ENCODE data around the gene TBX6. TPM values are rescaled to one million over a fixed set of nuclear protein-coding genes. Genes with fewer than 3 reads are reported as not detected.
"Not testable (repeated sequence)": the region's sequence is repeated elsewhere in the genome, so short reads cannot be mapped to it uniquely, and the experiment has no call there.

The TBX6 gene
- total RNA-seq, 1 donor from 2014 or later = 0.75 TPM

DNA sequence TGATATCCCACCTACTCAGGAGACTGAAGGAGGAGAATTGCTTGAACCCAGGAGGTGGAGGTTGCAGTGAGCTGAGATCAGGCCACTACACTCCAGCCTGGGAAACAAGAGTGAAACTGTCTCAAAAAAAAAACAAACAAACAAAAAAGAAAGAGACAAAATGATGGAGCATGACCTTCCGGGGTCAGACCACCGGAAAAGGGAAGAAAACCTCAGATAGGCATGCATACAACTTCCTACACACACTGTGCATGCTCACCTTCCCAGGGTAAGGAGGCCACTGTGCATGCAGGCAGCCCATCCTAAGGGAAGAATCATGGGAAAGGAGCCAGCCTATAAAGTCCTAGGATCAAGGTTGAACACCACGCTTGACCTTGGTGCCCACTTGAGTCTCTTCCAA lies 40.9 kb upstream of the TBX6 start:
- intact Hi-C loops (cut with DNase I) = no loop called here
- no peaks in the 10 kb centered on the region for H3K4me1 ChIP-seq
- H3K9me3 ChIP-seq = no peaks in the 10 kb centered on the region
- H3K36me3 ChIP-seq = no peaks in the 10 kb centered on the region
- no peak overlapping the region for H3K27ac ChIP-seq
- DNase-seq (ENCODE audit: low spot score in 2 of 2) = no peak
- no peak overlapping the region for H3K4me3 ChIP-seq
- TF ChIP-seq, protein P1, sequence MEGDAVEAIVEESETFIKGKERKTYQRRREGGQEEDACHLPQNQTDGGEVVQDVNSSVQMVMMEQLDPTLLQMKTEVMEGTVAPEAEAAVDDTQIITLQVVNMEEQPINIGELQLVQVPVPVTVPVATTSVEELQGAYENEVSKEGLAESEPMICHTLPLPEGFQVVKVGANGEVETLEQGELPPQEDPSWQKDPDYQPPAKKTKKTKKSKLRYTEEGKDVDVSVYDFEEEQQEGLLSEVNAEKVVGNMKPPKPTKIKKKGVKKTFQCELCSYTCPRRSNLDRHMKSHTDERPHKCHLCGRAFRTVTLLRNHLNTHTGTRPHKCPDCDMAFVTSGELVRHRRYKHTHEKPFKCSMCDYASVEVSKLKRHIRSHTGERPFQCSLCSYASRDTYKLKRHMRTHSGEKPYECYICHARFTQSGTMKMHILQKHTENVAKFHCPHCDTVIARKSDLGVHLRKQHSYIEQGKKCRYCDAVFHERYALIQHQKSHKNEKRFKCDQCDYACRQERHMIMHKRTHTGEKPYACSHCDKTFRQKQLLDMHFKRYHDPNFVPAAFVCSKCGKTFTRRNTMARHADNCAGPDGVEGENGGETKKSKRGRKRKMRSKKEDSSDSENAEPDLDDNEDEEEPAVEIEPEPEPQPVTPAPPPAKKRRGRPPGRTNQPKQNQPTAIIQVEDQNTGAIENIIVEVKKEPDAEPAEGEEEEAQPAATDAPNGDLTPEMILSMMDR (IDR thresholded peaks at IDR 0.05) = no peak
- H3K27me3 ChIP-seq = no peaks in the 10 kb centered on the region

DNA sequence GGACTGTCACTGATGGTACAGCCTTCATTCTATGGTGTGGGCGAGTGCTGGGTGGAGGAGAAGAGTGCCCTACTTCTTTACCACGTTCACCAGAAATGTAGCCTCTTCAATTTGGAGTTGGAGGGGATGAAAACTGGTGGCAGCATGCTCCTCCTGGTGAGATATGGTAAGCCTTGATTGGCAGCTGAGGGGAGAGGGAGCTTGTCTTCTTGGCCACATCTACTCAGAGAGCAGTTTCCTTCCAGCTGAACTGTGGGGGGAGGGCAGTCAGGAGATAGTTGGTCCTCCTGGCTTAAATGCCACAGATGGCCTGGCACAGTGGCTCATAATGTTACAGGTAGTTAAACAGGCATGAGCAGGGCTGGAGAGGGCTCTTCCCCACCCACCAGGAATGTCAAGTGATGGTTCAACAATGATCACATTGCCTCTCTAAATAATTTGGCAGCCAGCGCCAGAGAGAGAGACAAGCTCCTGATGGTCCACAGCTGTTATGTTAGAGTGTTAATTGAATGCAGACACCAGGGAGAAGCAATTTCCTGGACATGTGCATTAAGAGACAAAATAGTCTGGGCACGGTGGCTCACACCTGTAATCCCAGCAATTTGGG lies 40.2 kb upstream of the TBX6 start:
- intact Hi-C loops (cut with DNase I) = no loop called here
- Histone ChIP-seq H3K27me3 (no peaks in the 10 kb centered on the region), H3K4me3 (no peak overlapping the region), H3K9me3 (no peaks in the 10 kb centered on the region), H3K27ac (no peak overlapping the region), H3K4me1 (no peaks in the 10 kb centered on the region), H3K36me3 (no peaks in the 10 kb centered on the region)
- TF ChIP-seq, protein P1 (IDR thresholded peaks at IDR 0.05) = no peak
- no peak for DNase-seq (ENCODE audit: low spot score in 2 of 2)

DNA sequence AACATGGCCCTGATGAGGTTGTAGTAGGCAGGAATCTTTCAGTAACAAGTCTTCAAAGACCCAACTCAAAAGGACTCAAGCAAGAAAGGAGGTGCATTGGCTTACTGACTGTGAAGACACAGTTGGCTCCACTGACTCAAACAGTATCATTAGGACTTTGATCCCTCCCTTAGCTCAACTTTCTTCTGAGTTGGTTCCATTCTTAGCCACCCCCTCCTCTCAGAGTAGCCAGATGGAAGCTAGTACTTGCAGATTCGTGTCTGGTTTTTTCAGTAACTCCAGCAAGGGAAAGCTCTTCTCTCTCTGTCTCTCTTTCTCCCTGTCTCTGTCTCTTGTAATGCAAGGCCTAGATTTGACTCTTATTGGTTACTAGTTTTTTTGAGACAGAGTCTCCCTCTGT lies 36.3 kb upstream of the TBX6 start:
- TF ChIP-seq, protein P1 (IDR thresholded peaks at IDR 0.05) = no peak
- H3K27ac ChIP-seq = no peak overlapping the region
- no peaks in the 10 kb centered on the region for H3K36me3 ChIP-seq
- H3K27me3 ChIP-seq = no peaks in the 10 kb centered on the region
- H3K4me3 ChIP-seq = no peak overlapping the region
- peaks cover 0 to 6% of the 10 kb centered on the region in 2 donors for H3K4me1 ChIP-seq
- no peak for DNase-seq (ENCODE audit: low spot score in 2 of 2)
- H3K9me3 ChIP-seq = no peaks in the 10 kb centered on the region
- intact Hi-C loops (cut with DNase I) = no loop called here

DNA sequence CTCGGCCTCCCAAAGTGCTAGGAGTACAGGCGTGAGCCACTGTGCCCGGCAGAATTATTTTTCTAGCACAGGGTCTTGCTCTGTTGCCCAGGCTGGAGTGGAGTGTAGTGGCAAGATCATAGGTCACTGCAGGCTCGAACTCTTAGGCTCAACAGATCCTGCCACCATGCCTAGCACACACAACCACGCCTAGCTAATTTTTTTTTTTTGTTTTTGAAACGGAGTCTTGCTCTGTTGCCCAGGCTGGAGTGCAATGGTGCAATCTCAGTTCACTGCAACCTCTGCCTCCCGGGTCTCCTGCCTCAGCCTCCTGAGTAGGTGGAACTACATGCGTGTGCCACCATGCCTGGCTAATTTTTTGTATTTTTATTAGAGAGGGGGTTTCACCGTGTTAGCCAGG lies 34.0 kb upstream of the TBX6 start:
- H3K4me3 ChIP-seq; H3K4me1 ChIP-seq; intact Hi-C loops (cut with DNase I); H3K27ac ChIP-seq; H3K36me3 ChIP-seq; DNase-seq (ENCODE audit: low spot score in 2 of 2); H3K9me3 ChIP-seq; H3K27me3 ChIP-seq: not testable (repeated sequence)

DNA sequence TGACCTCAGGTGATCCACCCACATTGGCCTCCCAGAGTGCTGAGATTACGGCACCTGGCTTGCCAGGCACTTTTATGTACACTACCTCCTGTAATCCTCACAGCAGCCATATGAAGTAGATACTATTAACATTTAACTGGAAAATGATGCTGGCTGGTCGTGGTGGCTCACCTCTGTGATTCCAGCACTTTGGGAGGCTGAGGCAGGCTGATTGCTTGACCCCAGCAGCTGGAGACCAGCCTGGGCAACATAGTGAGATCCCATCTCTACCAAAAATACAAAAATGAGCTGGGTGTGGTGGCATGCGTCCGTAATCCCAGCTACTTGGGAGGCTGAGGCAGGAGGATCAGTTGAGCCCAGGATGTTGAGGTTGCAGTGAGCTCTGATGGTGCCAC lies 33.3 kb upstream of the TBX6 start:
- TF ChIP-seq, protein P1 (IDR thresholded peaks at IDR 0.05) = no peak
- Histone ChIP-seq H3K4me1 (peaks cover 0 to 9% of the 10 kb centered on the region in 2 donors), H3K36me3 (peaks cover 4% of the 10 kb centered on the region in 2 donors), H3K27me3 (no peaks in the 10 kb centered on the region), H3K4me3 (no peak overlapping the region), H3K27ac (peak overlapping the region; percentile 43 to 69), H3K9me3 (no peaks in the 10 kb centered on the region)
- DNase-seq (ENCODE audit: low spot score in 2 of 2) = no peak
- intact Hi-C loops (cut with DNase I) = loop anchor here (1.0 to 5.0 kb wide), 3 partner anchors 33 to 73 kb away; partner anchors contain the start of gene CORO1A

DNA sequence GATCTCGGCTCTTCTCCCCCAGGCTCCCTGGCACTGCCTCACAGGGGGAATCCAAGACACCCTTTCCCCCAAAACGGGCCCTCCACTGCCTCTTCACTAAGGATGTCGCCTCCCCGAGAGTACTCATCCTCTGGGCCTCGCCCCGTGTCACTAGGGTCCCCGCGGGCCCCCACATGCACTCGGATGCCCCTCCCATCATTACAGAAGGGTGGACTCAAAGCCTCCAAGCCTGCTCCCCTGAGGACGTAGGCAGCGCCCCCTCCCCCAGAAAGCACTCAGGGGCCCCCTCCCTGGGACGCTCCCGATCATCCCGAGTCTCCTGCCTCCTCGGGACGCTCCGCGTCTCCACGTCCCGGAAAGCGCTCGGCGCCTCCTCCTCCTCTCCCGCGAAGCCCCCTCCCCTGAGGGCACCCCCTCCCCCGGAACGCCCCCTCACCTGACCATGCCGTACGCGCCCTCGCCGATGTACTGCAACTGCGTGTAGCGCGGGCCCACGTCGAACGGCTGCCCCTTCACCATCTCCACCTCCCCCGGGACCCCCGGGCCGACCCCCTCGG lies 31.0 kb upstream of the TBX6 start:
- peak in 1 of 2 donors; percentile 72 for DNase-seq (ENCODE audit: low spot score in 2 of 2)
- Histone ChIP-seq H3K36me3 (peaks cover 19 to 23% of the 10 kb centered on the region in 2 donors), H3K27ac (peak overlapping the region; percentile 86 to 92), H3K27me3 (no peaks in the 10 kb centered on the region), H3K9me3 (no peaks in the 10 kb centered on the region), H3K4me1 (peaks cover 0 to 9% of the 10 kb centered on the region in 2 donors), H3K4me3 (peak overlapping the region; percentile 88 to 99)
- intact Hi-C loops (cut with DNase I) = loop anchor here (1.0 to 5.0 kb wide), 4 partner anchors 26 to 70 kb away; partner anchors contain the start of genes ALDOA, CORO1A and YPEL3
- TF ChIP-seq, protein P1 (IDR thresholded peaks at IDR 0.05) = no peak
